GM23248 (cell line): Measurements from ENCODE around the gene IQCK.

ENCODE experiments used
- EZH2 ChIP-seq: fragments of 200-600 bp; sonication (generic); IDR thresholded peaks from 2 replicates; pipeline ENCODE4 v1.6.1; 2018; ENCODE audit warnings: antibody characterized with exemption, mild to moderate bottlenecking; ENCODE audit not compliant: insufficient read depth, poor library complexity, severe bottlenecking
- EZH2phosphoT487 ChIP-seq: fragments of 200-600 bp; sonication (generic); IDR thresholded peaks from 2 replicates; pipeline ENCODE4 v1.6.1; 2018; ENCODE audit warnings: antibody characterized with exemption, moderate library complexity, mild to moderate bottlenecking, low read depth; ENCODE audit not compliant: insufficient read depth

DNA sequence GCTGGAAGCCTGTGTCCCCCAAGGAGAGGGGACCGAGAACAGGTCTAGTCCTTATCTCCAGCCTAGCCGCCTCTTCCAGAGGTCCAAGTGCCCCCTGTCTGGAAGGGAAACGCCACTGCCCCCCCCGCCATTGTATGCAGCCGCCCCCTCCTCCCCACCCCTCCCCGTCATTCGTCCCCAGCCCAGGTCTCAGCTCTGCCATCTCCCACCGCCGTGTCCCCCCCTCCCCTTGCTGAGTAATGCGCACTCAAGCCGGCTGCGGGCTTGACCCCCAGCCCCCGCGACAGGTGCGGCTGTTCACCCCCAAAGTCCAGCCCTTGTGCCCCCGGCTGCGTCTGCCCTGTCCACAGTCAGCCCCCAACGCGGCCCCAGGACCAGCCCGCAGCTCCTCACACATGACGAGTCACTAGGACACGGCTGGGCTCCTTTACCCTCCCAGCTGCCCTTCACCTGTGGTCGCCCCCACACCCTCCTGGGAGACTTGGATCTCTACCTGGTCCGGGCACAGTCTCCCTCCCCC is 166.0 kb downstream of the IQCK start:
- TF ChIP-seq EZH2phosphoT487 (no peak), EZH2 (no peak)
